SK-N-SH (cell line): Measurements from ENCODE around the gene NKD1. TPM values are rescaled to one million over a fixed set of nuclear protein-coding genes. Genes with fewer than 3 reads are reported as not detected.

Source experiments
- CTCF ChIA-PET: fragments of 300-600, 350-600 bp; formaldehyde crosslinking; extraction: SDS; loops from one replicate; lab custom pipeline; 2021; lab: Yijun Ruan, JAX
- POLR2A ChIA-PET: fragments of 350-600 bp; sonication (Branson Sonifier 250); formaldehyde crosslinking; extraction: SDS; loops from one replicate; lab custom pipeline; 2020; ENCODE audit warnings: antibody characterized with exemption, inconsistent platforms; lab: Yijun Ruan, JAX
- DNase-seq: peaks from one replicate; pipeline ENCODE4 v3.0.0; 2012
- H2AFZ ChIP-seq: fragments of 200-600 bp; sonication (generic); 2 replicates; pipeline ENCODE4 v1.8.1; 2016; ENCODE audit warnings: antibody characterized with exemption, mild to moderate bottlenecking, low read depth
- H3F3A ChIP-seq: fragments of 200-600 bp; sonication (generic); replicated peaks from 2 replicates; pipeline ENCODE3; 2016; ENCODE audit warnings: antibody characterized with exemption, mild to moderate bottlenecking; ENCODE audit not compliant: insufficient read depth
- H3K27ac ChIP-seq, 2 experiments: fragments of 200-500 bp in 1 of 2; fragments of 200-600 bp in 1 of 2; sonication (Bioruptor generic) in 1 of 2; sonication (generic), shearing (Covaris generic) in 1 of 2; 2 replicates each; pipeline versions ENCODE4 v1.5.1 to v1.6.1; 2014 to 2016; ENCODE audit warnings: low read depth in 2 of 2, inconsistent platforms in 1 of 2, low read length in 1 of 2, mild to moderate bottlenecking in 1 of 2, mixed read lengths in 1 of 2
- H3K27me3 ChIP-seq: fragments of 200-600 bp; sonication (generic), shearing (Covaris generic); 2 replicates; pipeline ENCODE4 v1.6.1; 2016; ENCODE audit warnings: mixed run types; ENCODE audit not compliant: insufficient read depth
- H3K36me3 ChIP-seq, 2 experiments: fragments of 200-500 bp in 1 of 2; fragments of 200-600 bp in 1 of 2; sonication (Bioruptor generic) in 1 of 2; sonication (generic) in 1 of 2; replicated peaks in 1 of 2; 2 replicates each; pipeline versions ENCODE3 to v1.5.1; 2014 to 2016; ENCODE audit warnings: low read length in 1 of 2, mild to moderate bottlenecking in 1 of 2; ENCODE audit not compliant: insufficient read depth in 2 of 2, control insufficient read depth in 1 of 2
- H3K4me1 ChIP-seq, 2 experiments: fragments of 200-500 bp in 1 of 2; fragments of 200-600 bp in 1 of 2; sonication (Bioruptor generic) in 1 of 2; sonication (generic), shearing (Covaris generic) in 1 of 2; 2 replicates each; pipeline versions ENCODE4 v1.5.1 to v1.6.1; 2014 to 2016; ENCODE audit warnings: low read depth in 1 of 2, low read length in 1 of 2, mixed run types in 1 of 2; ENCODE audit not compliant: insufficient read depth in 2 of 2, control insufficient read depth in 1 of 2
- H3K4me2 ChIP-seq: fragments of 200-600 bp; sonication (generic), shearing (Covaris generic); 2 replicates; pipeline ENCODE4 v1.6.1; 2017; ENCODE audit warnings: mixed run types
- H3K4me3 ChIP-seq, 2 experiments: fragments of 200-500 bp in 1 of 2; fragments of 200-600 bp in 1 of 2; sonication (Bioruptor generic) in 1 of 2; sonication (generic), shearing (Covaris generic) in 1 of 2; 2 replicates each; pipeline versions ENCODE4 v1.5.1 to v1.8.1; 2014 to 2016; ENCODE audit warnings: low read depth in 2 of 2, inconsistent platforms in 1 of 2, low read length in 1 of 2, mild to moderate bottlenecking in 1 of 2, mixed read lengths in 1 of 2, moderate library complexity in 1 of 2
- H3K79me2 ChIP-seq: fragments of 200-600 bp; sonication (generic); 2 replicates; pipeline ENCODE4 v1.8.1; 2017; ENCODE audit warnings: mild to moderate bottlenecking; ENCODE audit not compliant: insufficient read depth
- H3K9ac ChIP-seq: fragments of 200-600 bp; sonication (generic); 2 replicates; pipeline ENCODE4 v1.6.1; 2017; ENCODE audit warnings: mixed run types
- H3K9me2 ChIP-seq: fragments of 200-600 bp; sonication (generic); 2 replicates; pipeline ENCODE4 v1.6.1; 2017; ENCODE audit warnings: mixed run types
- H3K9me3 ChIP-seq: fragments of 200-600 bp; sonication (generic); 2 replicates; pipeline ENCODE4 v1.6.1; 2017; ENCODE audit warnings: mixed run types, mild to moderate bottlenecking, moderate library complexity
- H4K20me1 ChIP-seq: fragments of 200-600 bp; sonication (generic); 2 replicates; pipeline ENCODE4 v1.6.1; 2017; ENCODE audit warnings: mild to moderate bottlenecking, mixed run types; ENCODE audit not compliant: insufficient read depth
- ELF1 ChIP-seq: IDR thresholded peaks from 2 replicates; pipeline ENCODE4 v1.4.0; 2012
- EP300 ChIP-seq, 2 experiments: IDR thresholded peaks; 2 replicates each; pipeline versions ENCODE4 v1.4.0 to v1.6.1; 2012; ENCODE audit warnings: borderline replicate concordance in 1 of 2, low read depth in 1 of 2, low read length in 1 of 2
- GATA2 ChIP-seq: sonication (generic); formaldehyde crosslinking; IDR thresholded peaks from 2 replicates; pipeline ENCODE4 v1.5.0; 2020; ENCODE audit warnings: mild to moderate bottlenecking, missing genetic modification reagents
- JUND ChIP-seq: IDR thresholded peaks from 2 replicates; pipeline ENCODE4 v1.4.0; 2012
- MEF2A ChIP-seq: IDR thresholded peaks from 2 replicates; pipeline ENCODE4 v1.4.0; 2012; ENCODE audit warnings: low read depth, borderline replicate concordance
- NFIC ChIP-seq: IDR thresholded peaks from 2 replicates; pipeline ENCODE4 v1.4.0; 2012; ENCODE audit warnings: borderline replicate concordance
- RAD21 ChIP-seq: IDR thresholded peaks from 2 replicates; pipeline ENCODE4 v1.6.1; 2012; ENCODE audit warnings: mild to moderate bottlenecking, low read length
- RCOR1 ChIP-seq: fragments of 150-350 bp; IDR thresholded peaks from 2 replicates; pipeline ENCODE4 v1.6.1; 2017; ENCODE audit warnings: antibody characterized with exemption, low read length
- RXRA ChIP-seq: IDR thresholded peaks from 2 replicates; pipeline ENCODE4 v1.4.0; 2012; ENCODE audit warnings: low read depth, mild to moderate bottlenecking, borderline replicate concordance
- whole genome bisulfite sequencing: methylation state at CpG from one replicate; pipeline ENCODE4 v1.1.6; 2017; ENCODE audit warnings: low lambda C conversion rate; 5-methylcytosine and 5-hydroxymethylcytosine counted together
- polyA plus RNA-seq, 3 experiments: library from polyadenylated mRNA; depleted of rRNA; stranded (reverse); fragments of >200 nt; gene quantifications; 2 replicates each; pipeline ENCODE4 v1.2.3, GENCODE V29; 2012
- TF ChIP-seq, protein P1 (sequence below): fragments of 150-350 bp; IDR thresholded peaks from 2 replicates; pipeline ENCODE4 v1.6.1; 2016; ENCODE audit warnings: mild to moderate bottlenecking, low read depth, low read length
- TF ChIP-seq, protein P2 (sequence below): IDR thresholded peaks from 2 replicates; pipeline ENCODE4 v1.4.0; 2012; ENCODE audit warnings: low read depth
- TF ChIP-seq, protein P3 (sequence below): IDR thresholded peaks from 2 replicates; pipeline ENCODE4 v1.6.1; 2012; ENCODE audit warnings: mild to moderate bottlenecking, low read depth, low read length, moderate library complexity
- TF ChIP-seq, protein P4 (sequence below): fragments of 150-350 bp; IDR thresholded peaks from 2 replicates; pipeline ENCODE4 v1.6.1; 2017; ENCODE audit warnings: antibody characterized with exemption, low read length, low read depth, borderline replicate concordance

Gene NKD1
- polyA plus RNA-seq, 1 of the 3 experiments (the other 2 are of a cell fraction): 0.02 TPM

DNA sequence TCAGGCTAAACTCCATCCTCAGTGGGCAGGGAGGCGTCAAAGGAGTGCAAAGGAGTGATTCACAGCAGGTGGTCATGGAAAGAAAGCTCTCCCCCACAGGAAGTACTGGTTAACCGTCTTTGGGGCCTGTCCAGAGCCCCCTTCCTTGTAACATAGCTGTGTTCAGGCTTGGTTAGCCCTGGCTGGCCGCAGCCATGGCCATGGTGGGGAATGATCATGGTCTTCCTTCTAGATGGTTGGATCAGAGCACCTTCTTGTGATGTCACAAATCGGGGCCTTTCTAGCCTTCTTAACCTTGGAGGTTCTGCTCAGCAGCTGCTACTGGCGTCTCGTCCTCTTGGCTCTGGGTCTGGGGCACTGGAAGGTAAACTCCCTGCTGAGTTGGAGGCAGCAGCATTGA is 15.8 kb downstream of the NKD1 start:
- no peaks in the 10 kb centered on the region for H4K20me1 ChIP-seq
- H3K27ac ChIP-seq: no peak overlapping the region
- H3K27me3 ChIP-seq: no peaks in the 10 kb centered on the region
- H3K9me3 ChIP-seq: no peaks in the 10 kb centered on the region
- no peak overlapping the region for H3K4me3 ChIP-seq
- whole genome bisulfite sequencing: 15% methylated on average over 4 of the region's 6 CpGs
- no peaks in the 10 kb centered on the region for H3K9me2 ChIP-seq
- H3K4me1 ChIP-seq: peaks cover 0 to 2% of the 10 kb centered on the region in 2 experiments; a peak in 1 of 4 replicates
- H3K4me2 ChIP-seq: no peak overlapping the region
- DNase-seq: no peak
- CTCF ChIA-PET: no interaction called here
- H3K9ac ChIP-seq: no peak overlapping the region
- TF ChIP-seq RXRA: no peak
- TF ChIP-seq, protein P1, sequence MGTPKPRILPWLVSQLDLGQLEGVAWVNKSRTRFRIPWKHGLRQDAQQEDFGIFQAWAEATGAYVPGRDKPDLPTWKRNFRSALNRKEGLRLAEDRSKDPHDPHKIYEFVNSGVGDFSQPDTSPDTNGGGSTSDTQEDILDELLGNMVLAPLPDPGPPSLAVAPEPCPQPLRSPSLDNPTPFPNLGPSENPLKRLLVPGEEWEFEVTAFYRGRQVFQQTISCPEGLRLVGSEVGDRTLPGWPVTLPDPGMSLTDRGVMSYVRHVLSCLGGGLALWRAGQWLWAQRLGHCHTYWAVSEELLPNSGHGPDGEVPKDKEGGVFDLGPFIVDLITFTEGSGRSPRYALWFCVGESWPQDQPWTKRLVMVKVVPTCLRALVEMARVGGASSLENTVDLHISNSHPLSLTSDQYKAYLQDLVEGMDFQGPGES: no peak
- TF ChIP-seq, protein P2, sequence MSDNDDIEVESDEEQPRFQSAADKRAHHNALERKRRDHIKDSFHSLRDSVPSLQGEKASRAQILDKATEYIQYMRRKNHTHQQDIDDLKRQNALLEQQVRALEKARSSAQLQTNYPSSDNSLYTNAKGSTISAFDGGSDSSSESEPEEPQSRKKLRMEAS: no peak
- no peak for TF ChIP-seq MEF2A
- no peak for TF ChIP-seq RAD21
- TF ChIP-seq GATA2 (CRISPR knock-in tag): no peak
- TF ChIP-seq ELF1: no peak
- TF ChIP-seq NFIC: no peak
- TF ChIP-seq, protein P3, sequence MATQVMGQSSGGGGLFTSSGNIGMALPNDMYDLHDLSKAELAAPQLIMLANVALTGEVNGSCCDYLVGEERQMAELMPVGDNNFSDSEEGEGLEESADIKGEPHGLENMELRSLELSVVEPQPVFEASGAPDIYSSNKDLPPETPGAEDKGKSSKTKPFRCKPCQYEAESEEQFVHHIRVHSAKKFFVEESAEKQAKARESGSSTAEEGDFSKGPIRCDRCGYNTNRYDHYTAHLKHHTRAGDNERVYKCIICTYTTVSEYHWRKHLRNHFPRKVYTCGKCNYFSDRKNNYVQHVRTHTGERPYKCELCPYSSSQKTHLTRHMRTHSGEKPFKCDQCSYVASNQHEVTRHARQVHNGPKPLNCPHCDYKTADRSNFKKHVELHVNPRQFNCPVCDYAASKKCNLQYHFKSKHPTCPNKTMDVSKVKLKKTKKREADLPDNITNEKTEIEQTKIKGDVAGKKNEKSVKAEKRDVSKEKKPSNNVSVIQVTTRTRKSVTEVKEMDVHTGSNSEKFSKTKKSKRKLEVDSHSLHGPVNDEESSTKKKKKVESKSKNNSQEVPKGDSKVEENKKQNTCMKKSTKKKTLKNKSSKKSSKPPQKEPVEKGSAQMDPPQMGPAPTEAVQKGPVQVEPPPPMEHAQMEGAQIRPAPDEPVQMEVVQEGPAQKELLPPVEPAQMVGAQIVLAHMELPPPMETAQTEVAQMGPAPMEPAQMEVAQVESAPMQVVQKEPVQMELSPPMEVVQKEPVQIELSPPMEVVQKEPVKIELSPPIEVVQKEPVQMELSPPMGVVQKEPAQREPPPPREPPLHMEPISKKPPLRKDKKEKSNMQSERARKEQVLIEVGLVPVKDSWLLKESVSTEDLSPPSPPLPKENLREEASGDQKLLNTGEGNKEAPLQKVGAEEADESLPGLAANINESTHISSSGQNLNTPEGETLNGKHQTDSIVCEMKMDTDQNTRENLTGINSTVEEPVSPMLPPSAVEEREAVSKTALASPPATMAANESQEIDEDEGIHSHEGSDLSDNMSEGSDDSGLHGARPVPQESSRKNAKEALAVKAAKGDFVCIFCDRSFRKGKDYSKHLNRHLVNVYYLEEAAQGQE: no peak
- no peak for TF ChIP-seq RCOR1
- TF ChIP-seq JUND: no peak
- no peak for TF ChIP-seq EP300 (IDR thresholded peaks at IDR 0.05; ENCODE audit: borderline replicate concordance in 1 of 2, low read depth in 1 of 2, low read length in 1 of 2)
- TF ChIP-seq, protein P4, sequence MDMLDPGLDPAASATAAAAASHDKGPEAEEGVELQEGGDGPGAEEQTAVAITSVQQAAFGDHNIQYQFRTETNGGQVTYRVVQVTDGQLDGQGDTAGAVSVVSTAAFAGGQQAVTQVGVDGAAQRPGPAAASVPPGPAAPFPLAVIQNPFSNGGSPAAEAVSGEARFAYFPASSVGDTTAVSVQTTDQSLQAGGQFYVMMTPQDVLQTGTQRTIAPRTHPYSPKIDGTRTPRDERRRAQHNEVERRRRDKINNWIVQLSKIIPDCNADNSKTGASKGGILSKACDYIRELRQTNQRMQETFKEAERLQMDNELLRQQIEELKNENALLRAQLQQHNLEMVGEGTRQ: no peak
- H2AFZ ChIP-seq: no peak overlapping the region
- H3F3A ChIP-seq: no peaks in the 10 kb centered on the region
- no peaks in the 10 kb centered on the region for H3K79me2 ChIP-seq
- no peaks in the 10 kb centered on the region for H3K36me3 ChIP-seq
- POLR2A ChIA-PET: no interaction called here
